Measurements from ENCODE around the gene ALDH3B1.
A peak's percentile ranks its signal among the peaks of the same experiment; 100 is the strongest.

Gene ALDH3B1

DNA sequence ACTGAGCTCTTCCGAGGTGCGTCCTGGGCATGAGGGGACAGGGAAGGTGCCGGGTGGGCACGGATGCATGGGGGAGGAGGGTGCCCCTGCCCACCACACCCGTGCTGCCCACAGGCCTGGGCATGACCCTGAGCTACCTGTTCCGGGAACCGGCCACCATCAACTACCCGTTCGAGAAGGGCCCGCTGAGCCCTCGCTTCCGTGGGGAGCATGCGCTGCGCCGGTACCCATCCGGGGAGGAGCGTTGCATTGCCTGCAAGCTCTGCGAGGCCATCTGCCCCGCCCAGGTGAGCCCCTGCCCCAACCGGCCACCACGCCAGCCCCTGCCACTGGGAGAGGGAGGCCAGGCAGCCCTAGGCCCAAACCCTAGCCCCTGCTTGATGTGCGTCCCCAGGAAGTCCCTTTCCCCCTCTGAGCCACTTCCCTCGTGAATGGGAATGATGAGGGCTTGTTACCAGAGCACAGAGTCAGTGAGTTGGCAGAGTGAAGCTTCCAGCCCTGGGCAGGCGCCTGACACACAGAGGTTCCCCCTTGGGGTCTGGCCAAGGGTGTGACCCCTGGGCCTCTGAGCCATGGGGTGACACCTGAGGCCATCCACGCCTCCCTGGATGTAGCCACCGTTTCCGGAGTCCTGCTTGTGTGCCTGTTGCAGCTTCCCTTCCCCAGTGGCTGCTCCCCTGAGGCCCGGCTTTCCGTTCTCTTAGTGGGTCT lies 23.0 kb downstream of the ALDH3B1 start:
- no peak for DNase-seq

DNA sequence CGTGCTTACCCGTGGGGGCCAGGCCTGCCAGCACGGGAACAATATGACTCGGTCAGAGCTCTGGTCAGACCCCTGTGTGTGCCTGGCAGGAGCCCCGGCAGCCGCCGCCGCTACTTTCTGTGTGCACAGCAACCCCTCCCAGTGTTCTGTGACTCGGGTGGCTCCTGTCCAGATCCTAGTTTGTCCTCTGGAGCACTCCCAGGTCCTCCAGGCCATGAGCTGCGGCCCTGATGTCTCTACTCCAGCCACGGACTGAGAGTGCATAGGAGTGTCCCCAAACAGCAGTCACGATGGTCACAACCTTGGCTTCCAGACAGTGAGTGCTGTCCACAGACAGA lies 23.6 kb downstream of the ALDH3B1 start:
- no peak for DNase-seq

DNA sequence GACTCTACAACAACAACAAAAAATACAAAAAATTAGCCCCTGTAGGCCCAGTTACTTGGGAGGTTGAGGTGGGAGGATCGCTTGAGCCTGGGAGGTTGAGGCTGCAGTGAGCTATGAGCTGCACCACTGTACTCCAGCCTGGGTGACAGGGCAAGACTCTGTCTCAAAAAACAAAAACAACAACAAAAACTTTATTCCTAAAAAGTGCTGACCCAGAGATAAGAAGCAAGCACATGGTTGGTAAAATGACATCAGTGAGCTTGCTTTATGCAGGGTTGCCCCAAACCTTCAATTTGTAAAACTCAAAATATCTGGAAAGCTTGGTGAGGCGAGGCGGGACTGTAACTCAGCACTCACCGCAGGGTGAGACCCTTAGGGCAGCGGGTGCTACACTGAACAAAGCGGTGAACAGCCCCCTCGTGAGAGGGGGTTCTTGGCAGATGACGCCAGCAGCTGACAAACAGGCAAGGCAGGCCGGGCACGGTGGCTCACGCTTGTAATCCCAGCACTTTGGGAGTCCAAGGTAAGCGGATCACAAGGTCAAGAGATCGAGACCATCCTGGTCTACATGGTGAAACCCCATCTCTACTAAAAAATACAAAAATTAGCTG lies 25.2 kb downstream of the ALDH3B1 start:
- no peak for DNase-seq

DNA sequence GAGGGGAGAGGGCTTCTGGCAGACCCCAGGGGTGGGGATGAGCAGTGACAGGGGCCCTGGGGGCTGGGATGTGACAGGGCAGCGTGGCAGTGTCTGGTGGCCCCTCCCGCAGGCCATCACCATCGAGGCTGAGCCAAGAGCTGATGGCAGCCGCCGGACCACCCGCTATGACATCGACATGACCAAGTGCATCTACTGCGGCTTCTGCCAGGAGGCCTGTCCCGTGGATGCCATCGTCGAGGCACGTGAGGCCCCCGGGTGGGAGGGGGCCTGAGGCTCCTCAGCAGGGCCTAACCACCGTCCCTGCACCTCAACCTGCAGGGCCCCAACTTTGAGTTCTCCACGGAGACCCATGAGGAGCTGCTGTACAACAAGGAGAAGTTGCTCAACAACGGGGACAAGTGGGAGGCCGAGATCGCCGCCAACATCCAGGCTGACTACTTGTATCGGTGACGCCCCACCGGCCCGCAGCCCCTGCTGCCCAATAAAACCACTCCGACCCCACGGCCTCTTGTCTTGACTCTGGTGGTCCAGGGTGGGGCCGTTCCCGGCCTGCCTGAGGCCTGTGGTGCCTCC lies 26.1 kb downstream of the ALDH3B1 start:
- no peak for DNase-seq

DNA sequence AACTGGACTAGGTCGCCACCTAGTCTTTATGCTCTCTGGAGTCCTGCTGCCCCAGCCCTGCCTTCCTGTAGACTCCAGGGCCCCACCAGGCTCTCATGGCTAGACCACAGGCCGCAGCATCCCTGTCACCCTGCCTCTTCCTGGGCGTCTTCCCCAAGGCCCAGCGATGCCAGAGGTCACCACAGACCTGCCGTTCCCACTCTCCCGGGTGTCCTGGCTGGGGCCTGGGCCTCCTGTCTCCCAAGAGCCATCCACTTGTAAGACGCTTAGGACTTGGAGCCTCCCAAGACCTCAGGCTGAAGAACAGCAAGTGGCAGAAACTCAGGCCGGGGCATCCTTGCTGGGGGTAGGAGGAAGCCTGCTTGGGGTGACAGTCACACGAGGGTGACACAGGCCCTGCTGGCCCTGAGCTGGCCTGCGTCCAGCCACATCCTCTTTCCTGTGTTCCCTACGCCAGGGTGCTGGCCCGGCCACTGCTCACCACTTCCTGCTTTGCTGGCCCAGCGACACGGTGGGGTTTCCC lies 26.7 kb downstream of the ALDH3B1 start:
- no peak for DNase-seq

DNA sequence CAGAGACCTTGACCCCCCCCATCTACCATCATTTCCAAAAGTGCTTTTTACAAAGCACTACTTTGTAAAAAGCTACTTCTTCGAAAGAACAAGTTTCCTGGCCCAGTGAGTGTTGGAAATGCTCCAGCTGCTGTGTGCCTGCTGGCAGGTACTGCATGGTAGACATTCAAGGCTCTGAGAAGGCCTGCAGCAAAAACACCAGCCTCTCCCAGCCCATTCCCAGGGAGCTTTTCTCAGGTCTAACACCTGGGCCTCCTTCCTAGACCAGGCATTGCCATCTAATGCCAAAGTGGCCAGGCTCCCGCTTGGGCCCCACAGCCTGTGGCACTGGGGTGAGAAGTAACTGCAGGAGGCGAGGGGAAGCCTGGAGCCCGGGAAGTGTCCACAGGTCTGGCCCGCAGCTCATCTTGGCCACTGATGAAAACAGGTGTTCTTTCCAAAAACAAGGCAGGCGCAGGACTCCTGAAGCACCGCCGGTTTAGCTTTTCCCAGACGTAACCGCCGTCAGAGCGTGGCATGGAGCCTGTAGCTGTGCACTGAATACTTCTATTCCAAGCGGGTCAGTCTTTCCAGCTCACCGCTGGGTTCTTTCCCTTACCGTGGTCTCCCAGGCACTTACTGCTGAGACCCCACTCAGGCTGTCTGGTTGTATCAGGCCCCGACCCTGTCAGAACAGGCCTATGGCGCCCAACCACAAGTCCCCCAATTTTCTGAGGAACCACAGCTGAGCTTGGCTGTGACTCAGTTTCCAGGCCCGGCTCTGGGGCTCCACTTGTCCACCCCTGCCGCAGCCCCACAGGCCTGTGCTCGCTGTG lies 27.5 kb downstream of the ALDH3B1 start:
- DNase-seq: no peak

DNA sequence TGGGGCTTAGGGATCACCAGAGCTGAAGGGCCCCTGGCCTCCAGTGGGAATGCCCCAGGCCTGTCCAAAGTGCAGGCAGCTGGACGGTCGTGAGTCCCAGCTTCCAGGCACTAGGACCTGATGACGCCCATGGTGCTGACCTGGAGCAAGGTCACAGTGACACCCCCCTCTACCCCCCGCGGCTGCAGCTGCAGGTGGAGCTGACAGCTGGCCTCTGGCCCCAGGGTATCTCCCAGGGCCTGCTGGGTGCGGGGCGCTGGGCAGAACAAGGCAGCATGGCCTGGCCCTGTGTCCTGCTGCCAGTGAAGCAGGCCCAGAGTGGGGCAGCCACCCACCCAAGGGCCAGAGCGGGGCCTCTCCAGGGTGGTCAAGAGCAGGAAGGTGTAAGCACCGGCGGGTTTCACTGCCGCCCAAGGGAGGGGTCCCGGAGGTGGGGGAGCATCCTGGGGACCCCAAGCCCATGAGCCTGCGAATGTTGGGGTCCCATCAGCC lies 28.1 kb downstream of the ALDH3B1 start:
- no peak for DNase-seq

DNA sequence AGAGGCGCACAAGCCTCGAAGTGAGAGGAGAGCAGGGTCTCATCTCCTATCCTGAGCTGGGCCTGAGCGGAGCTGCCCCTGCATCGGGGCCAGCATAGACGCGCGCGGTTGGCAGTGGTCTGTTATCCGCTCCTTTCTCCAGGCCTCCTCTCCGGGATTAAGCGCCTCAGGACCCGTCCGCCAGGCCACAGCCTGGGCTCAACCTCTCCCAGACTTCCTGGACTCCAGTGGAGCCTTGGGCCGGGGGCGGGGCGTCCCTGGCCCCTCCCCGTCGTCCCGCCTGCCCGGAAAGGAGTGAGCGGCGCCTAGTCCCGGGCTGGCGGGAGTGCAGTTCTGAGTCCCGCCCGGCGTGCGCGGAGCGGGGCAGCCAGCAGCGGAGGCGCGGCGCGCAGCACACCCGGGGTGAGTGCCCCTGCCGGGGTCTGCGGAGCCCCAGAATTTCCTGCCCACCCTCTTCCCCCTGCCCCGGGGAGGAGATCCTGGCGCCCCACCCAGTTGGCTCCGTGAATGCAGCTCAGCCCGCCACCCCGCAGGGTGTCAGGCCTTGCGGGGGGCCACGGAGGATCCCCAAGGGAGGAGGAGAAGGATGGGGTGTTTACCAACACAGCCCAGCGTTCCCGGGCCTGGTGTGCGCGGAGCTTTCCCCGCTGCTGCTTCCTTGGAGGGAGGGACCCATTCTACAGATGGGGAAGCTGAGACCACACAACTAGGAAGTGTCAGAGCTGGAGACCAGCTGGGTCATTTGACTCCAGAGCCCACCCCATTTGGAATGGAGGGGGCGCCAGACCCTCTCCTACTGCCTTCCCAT lies 28.8 kb downstream of the ALDH3B1 start, which contains the start of gene TCIRG1:
Gene TCIRG1, plus strand, starts transcription at position 308 of the 808 bp plus-strand sequence. CDS start 2,247 bp downstream, outside the sequence.
- peak; percentile 83 for DNase-seq

DNA sequence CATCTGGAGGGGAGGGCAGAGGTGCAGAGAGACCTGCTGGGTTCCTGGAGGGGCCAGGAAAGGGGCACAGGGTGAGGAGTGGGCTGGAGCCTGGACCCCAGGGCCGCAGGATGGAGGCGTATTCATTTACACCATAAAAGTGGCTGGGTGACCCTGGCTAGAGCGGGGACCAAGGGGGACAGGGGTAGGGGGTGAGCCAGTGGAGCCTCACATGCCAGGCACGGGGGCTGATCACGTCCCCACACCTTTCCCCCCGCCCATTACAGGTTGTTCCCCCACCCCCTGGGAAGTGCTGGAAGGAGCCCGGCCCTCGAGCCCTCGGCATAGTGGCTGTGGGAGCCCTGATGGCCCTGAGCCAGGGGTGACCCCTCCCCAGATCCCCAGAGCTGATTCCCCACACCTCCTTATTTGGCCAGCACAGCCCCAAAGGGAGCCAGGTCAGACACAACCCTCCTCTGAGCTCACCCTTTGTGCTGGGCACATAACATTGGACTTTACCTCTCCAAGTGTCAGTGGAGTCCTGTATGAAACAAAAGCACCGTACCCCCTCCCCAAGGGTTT lies 29.5 kb downstream of the ALDH3B1 start:
- DNase-seq: no peak

DNA sequence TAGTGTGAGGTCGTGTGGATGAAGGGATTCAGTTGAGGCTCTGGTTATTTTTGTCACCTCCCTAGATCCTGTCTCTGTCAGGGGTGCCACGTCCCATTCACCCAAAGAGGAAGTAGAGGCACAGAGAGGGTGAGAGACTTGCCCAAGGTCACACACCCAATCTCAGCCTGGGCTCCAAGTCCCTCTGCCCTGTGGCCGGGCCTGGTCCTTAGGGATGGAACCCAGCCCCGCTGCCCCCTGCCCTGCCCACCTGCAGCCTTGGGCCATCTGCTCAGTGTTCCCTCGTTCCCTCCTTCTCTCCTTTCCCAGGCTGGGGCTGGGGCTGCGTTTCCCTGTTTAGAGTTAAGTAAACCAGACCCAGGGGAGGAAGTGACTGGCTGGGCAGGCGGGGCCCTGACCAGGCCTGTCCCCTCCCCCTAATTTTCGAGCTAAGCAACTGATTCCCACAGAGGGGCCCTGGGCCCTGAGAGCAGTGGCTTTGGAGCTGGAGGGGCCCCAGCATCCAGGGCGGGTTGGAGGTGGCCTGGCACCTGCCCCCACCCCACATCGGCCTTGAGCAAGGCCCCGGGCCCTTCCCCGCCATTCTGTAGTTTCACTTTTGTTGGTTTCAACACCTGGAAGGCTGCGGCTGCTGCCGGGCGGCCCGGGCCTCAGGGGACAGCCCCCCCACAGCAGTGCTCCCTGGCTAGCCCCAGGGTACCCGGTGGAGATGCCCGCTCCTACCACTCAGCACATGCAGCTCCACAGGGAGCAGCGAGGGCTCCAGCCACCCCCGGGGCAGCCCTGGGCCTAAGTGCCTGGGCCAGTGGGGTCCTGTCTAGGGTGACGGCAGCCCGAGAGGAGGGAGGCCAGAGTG lies 30.2 kb downstream of the ALDH3B1 start:
- DNase-seq: peak; percentile 44

DNA sequence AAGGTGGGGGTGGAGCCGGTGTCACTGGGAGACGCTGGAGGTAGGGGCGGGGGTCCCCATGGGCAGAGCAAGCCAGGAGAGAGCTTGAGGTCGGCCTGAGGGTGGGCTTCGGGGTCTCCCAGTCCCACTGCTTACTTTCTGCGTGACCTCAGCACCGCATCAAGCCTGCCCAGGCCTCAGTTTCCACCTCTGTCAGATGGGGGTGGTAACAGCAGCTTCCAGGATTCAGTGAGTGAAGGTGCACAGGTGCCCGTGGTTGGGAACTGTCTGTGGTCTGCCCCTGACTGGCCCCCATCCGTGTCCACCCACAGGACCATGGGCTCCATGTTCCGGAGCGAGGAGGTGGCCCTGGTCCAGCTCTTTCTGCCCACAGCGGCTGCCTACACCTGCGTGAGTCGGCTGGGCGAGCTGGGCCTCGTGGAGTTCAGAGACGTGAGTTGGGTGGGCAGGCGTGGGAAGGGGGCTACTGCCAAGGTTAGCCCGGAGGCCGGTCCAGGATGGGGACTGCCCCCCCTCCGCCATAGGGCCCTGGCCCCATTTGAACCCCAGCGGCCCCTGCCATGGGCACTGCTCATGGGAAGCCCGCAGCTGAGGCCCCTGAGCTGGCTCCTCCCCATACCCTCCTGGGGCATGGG lies 30.9 kb downstream of the ALDH3B1 start:
- no peak for DNase-seq

DNA sequence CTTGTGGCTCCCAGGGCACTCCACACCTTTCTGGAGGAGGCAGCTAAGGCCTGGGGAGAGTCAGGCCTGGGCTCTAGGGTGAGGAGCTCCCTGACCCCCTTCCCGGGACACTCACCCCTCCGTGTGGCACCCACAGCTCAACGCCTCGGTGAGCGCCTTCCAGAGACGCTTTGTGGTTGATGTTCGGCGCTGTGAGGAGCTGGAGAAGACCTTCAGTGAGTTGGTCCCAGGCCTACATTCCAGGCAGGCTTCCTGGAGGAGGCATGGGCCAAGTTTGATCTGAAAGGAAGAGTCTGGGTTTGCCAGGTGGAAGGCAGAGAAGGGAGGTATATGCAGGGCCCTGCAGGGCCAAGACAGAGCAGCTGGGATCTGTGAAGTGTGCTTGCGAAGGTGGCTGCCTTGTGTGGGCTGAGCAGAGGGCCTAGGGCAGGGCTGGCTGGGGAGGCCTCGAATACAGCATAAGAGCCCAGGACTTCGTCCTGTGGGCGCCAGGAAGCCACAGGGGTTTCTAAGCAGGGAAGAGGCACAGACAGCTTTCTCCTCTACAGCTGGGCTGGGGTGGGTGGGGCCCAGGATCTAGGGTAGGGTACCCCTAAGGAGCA lies 31.6 kb downstream of the ALDH3B1 start:
- DNase-seq: no peak

DNA sequence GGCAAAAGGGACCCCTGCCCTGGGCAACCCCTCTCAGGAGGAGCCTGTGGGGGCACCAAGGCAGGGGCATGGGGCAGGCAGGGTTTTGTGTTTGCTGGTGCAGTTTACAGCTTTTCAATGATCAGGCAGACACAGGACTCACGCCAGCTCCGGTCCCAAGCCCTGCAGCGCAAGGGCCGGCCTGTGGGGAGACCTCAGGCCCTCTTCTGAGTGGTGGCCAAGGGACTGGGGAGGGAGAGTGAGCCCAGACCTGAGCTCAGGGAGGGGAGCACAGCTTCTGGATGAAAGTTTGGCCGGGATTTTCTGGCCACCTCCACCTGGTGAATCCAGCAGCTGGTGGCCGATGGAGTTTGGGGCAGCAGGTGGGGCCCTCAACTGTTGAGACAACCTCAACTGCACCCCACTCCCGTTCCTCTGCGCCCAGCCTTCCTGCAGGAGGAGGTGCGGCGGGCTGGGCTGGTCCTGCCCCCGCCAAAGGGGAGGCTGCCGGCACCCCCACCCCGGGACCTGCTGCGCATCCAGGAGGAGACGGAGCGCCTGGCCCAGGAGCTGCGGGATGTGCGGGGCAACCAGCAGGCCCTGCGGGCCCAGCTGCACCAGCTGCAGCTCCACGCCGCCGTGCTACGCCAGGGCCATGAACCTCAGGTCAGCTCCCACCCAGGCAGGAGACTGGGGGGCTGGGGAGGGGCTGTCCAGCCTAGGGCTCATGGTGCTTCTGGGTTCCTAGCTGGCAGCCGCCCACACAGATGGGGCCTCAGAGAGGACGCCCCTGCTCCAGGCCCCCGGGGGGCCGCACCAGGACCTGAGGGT lies 32.3 kb downstream of the ALDH3B1 start:
- no peak for DNase-seq

DNA sequence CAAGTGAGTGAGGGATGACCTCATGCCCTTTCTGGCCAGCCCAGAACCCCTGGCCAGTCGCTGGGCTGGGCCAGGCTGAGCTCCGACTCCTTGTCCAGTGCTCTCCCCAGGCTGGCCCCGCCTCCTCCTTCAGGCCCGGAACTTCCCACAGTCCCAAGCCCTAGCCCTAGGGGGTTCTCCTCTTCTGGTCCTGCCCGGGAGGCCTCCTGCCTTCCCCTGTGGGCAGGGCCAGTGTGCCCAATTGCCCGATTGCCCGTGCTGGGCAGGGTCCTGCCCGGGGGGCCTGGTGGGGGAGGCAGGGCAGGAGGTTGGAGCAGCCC lies 32.9 kb downstream of the ALDH3B1 start:
- DNase-seq: no peak

DNA sequence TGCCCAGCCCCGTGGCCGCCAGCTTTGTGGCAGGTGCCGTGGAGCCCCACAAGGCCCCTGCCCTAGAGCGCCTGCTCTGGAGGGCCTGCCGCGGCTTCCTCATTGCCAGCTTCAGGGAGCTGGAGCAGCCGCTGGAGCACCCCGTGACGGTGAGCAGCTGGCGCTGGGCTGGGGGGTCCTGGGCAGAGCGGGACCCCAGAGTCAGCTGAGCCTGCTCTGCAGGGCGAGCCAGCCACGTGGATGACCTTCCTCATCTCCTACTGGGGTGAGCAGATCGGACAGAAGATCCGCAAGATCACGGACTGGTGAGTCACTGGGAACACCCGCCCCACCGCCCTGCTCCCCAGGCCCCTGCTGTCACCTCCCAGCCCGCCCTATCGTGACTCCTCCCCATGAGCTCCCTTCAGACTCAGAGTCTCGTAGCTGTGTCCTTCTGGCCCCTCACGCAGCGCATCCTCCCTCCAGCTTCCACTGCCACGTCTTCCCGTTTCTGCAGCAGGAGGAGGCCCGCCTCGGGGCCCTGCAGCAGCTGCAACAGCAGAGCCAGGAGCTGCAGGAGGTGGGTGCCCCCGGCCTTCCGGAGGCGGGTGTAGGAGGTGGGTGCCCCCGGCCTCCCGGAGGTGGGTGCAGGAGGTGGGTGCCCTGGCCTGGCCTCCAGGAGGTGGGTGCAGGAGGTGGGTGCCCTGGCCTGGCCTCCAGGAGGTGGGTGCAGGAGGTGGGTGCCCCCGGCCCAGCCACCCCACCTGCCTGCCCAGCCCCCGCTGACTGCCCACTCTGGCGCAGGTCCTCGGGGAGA lies 33.4 kb downstream of the ALDH3B1 start:
- DNase-seq: no peak

DNA sequence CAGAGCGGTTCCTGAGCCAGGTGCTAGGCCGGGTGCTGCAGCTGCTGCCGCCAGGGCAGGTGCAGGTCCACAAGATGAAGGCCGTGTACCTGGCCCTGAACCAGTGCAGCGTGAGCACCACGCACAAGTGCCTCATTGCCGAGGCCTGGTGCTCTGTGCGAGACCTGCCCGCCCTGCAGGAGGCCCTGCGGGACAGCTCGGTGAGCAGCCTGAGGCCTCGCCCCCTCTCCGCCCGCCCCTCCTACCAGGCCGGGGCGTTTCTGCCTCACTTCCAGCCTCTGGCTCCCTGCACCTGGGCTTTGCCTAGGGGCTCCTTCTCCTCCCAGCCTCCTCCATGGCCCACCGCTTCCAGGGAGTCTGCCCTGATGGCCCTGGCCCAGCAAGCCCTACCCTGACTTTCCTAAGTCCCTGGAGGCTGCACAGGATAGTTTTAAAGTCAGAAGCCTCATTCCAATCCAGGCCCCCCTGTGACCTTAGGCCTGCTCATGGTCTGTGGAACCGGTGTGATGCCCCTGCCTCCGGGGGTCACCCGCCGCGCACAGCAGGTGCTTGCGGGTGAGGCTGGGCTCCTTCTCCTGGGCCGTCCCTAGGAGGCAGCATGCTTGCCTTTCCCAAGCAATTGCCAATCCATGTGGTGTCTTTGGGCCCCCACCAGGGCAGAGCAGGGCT lies 34.2 kb downstream of the ALDH3B1 start:
- no peak for DNase-seq

DNA sequence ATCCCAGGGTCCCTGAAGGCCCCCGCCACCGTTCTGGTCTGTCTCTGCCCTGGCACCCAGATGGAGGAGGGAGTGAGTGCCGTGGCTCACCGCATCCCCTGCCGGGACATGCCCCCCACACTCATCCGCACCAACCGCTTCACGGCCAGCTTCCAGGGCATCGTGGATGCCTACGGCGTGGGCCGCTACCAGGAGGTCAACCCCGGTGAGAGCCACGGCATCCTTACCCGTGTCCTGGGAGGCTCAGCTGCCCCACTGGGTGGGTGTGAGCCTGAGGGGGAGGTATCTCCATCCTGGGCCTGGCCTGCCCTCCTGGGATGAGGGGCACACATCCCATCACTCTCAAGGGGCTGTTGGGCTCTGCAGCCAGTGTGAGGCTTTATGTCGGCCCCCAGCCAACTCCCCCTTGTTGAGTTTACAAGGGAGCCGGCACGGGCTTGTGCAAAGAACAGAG lies 34.8 kb downstream of the ALDH3B1 start:
- no peak for DNase-seq

Measured in HCEC 1CT (cell line).